Posterior vena cava (tissue), 2 donors: ENCODE measurements around the gene SAMD15. TPM values are rescaled to one million over a fixed set of nuclear protein-coding genes. Genes with fewer than 3 reads are reported as not detected.
"Not testable (repeated sequence)": the region's sequence is repeated elsewhere in the genome, so short reads cannot be mapped to it uniquely, and the experiment has no call there.

ENCODE experiments used
- DNase-seq: peaks from one replicate; pipeline ENCODE4 v3.0.0-alpha.2; 2020; ENCODE audit warnings: low spot score
- intact Hi-C, 2 donors: fragments of 100-400 bp; cut with DNase I; formaldehyde crosslinking; loops; one replicate each; pipeline versions ENCODE4 v1.14.1 to v1.14.2; 2022 to 2023
- long read RNA-seq, 2 donors: library from polyadenylated mRNA; unstranded; transcript quantifications; one replicate each; pipeline ENCODE4 v2.0.0, GENCODE V29; 2020 to 2021
- total RNA-seq, 2 donors: library from RNA; stranded (reverse); fragmentation: NEBNext Ultra II Directional; extraction: Animal tissue kit (Norgen Biotek cat#: 25700); gene quantifications; one replicate each; pipeline ENCODE4 v1.2.1, GENCODE V29; 2021
- donor health status: DM: yes; HTN: yes; CAD: no.
- donor health status: DM: yes; HTN: yes; CAD: no.

Gene SAMD15
- under 1 TPM; 0.60 to 0.62 TPM for total RNA-seq
- long read RNA-seq, donor 1 = 0 reads
- long read RNA-seq, donor 2 = 0 reads

- DNase-seq = peak; percentile 96
- intact Hi-C loops = no loop called here
Observed at GRCh38 chr14:77376771-77377501, at the start of gene SAMD15, which contains the start of gene TMED8. Gene SAMD15, plus strand, starts transcription at chr14:77377379. Its CDS starts 40 bp downstream, at chr14:77377419. Gene TMED8, minus strand, starts transcription at chr14:77377094. Its CDS starts 41 bp downstream, at chr14:77377053.

- DNase-seq = no peak
- intact Hi-C loops = no loop called here
Observed at GRCh38 chr14:77329872-77330271, 47.3 kb upstream of the SAMD15 start.

DNA sequence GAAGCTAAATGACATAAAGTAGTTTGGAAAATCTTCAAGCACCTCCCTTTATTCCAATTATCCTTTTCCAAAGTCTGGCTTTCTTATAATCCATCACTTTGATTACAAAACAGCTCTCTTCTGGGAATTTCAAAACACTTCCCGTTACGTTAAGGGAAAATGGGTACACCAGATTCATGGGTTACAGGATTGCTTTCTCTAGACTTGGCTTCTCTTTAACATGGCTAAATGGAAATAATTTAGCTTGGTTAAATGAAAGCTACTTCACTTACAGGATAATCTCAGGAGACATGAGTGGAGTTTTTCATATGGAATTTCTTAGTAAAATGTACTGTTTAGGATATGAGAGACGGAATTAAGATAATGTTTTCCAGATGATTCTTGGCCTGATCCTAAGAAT lies 41.6 kb upstream of the SAMD15 start:
- intact Hi-C loops = no loop called here
- DNase-seq = no peak

- DNase-seq, intact Hi-C loops: not testable (repeated sequence)
Observed at GRCh38 chr14:77337255-77337654, 39.9 kb upstream of the SAMD15 start.

DNA sequence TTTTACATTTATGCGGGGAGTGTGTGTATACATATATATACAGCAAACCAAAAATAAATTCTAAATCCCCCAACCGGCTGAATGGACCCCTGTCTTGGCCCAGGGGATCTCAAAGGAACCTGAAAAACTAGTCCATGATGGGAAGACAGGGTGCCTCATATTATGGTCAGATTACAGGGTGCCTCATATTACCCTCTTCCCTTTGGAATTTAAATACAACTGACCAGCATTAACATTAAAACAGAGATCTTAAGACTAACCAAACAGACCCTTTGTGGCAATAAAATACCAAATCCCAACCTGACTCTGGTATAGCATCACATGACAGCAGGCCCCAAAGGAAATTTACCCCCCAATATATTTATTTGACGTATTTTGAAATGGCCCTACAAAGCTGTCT lies 39.3 kb upstream of the SAMD15 start:
- intact Hi-C loops = no loop called here
- no peak for DNase-seq

GRCh38 chr14:77338302-77338701 lies 38.9 kb upstream of the SAMD15 start:
- intact Hi-C loops = no loop called here

DNA sequence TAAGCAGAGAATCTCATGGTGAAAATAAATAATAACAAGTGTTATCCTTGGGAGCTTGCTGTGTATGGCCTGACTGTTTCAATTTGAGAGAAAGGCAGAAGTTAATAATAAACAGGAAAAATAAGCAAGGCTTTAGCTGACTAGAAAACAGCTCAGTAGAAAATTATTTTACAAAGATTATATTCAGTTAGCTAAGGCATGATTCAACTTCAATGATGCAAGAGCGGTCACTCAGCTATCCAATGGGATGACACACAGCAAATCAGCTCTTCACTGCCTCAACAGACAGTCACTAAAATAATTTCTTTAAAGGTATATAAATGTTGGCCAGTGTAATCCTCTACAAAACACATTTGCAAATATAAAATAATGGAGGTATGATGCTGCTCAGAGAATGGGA lies 37.8 kb upstream of the SAMD15 start:
- intact Hi-C loops = no loop called here
- no peak for DNase-seq

More at GRCh38 chr14:77338302-77338701, 38.9 kb upstream of the SAMD15 start:
- no peak for DNase-seq

DNA sequence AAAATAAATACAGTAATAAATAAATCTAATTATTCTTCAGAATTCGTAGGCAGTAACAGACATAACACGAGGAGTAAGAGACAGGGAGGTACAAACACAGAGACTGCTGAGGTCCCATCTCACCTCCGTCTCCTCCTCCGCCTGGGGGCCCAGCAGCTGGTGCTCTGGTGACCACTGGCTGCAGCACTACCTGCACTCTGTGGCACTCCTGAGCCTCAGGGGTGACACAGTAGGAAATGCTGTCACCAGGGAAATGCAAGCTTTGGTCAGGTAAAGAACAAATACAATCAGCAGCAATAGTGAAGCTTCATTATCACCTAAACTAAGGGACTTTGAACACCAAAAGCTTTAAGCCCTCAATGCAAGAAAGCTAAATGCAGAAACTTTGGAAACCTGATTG lies 36.8 kb upstream of the SAMD15 start:
- no peak for DNase-seq
- intact Hi-C loops = no loop called here

DNA sequence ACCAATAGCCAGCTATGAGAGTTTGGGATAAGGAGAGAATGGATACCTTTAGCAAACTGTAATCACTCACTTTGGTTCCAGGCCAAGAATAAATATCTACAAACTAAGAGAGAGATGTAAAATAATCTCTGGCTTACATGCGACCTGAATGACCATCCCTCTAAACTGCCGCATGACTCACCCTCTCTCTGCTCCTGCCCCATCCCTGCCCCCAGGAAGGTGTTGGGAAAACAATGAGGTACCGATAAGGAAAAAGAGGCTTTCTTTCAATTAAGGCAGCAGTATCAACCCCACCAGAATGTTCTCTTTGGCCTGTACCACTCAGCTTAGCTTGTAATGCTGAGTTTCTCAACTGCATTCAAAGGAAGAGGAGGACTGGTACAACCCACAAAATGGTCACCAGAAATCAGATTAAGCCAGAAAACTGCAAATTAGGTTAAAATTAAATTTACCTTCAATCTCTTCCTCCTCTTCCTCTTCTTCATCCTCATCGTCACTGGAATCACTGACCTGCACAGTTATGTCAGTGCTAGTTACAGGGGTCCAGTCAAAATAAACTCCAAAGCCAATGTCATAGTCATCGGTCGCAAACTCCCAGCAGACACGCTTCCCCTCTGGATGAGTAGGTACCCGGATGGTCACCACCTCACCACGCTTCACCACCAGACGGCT lies 34.3 kb upstream of the SAMD15 start:
- DNase-seq = no peak
- intact Hi-C loops = no loop called here

DNA sequence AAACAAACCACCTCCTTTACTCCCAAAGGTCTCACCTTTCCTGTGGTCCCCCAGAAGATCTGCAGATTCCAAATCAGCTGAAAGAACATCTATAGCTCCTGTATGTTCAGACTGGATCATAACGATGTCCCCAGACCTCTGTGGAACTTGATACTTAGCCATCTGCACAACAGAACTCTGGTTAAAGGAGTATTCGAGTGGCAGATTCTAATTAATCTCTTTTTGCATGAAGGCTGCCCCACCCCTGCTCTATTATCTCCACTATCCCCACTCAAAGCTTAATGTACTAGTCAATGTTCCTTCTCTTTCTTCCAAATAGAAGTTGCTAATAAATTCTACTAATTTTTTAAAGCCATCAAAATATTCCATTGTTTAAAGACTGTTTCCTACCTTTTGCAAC lies 33.5 kb upstream of the SAMD15 start:
- no peak for DNase-seq
- intact Hi-C loops = no loop called here

GRCh38 chr14:77344377-77344996 lies 32.7 kb upstream of the SAMD15 start:
- intact Hi-C loops = no loop called here
- no peak for DNase-seq

GRCh38 chr14:77346495-77346894 lies 30.7 kb upstream of the SAMD15 start:
- intact Hi-C loops = no loop called here
- no peak for DNase-seq

DNA sequence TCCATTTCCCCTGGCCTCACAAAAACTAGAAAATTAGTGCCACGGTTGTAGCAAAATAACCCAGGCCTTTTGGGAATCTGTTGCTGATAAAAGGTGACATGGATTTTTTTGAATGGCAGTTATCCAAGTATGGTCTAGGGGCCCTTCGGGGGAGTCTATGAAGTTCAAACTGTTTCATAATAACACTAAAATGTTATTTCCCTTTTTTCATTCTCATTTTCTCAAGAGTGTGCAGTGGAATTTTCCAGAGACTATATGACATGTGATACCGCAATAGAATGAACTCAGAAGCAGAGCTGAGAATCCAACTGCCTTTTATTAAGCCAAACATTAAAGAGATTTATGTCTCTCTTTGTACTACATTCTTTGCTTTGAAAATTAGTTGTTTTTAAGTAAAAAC lies 29.4 kb upstream of the SAMD15 start:
- no peak for DNase-seq
- intact Hi-C loops = no loop called here

GRCh38 chr14:77353469-77354141 lies 23.6 kb upstream of the SAMD15 start:
- no peak for DNase-seq
- intact Hi-C loops = no loop called here

- DNase-seq = no peak
- intact Hi-C loops = no loop called here
Observed at GRCh38 chr14:77355811-77356210, 21.4 kb upstream of the SAMD15 start.

DNA sequence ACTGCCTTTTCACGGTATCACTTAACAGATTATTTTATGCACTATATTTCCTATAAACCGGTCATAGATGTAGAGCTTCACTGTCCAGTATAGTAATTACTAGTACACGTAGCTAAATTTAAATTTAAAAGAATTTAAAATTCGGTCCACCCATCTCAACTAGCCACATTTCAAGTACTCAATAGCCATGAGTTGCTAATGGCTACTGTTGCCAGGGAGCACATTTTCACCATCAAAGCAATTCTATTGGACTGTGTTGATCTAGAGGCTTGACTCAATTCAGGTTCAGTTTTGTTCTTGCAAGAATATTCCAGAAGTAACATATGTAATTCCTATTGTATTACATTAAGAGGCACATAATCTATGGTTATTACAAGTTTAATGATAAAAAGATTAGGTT lies 20.3 kb upstream of the SAMD15 start:
- intact Hi-C loops = no loop called here
- DNase-seq = no peak

DNA sequence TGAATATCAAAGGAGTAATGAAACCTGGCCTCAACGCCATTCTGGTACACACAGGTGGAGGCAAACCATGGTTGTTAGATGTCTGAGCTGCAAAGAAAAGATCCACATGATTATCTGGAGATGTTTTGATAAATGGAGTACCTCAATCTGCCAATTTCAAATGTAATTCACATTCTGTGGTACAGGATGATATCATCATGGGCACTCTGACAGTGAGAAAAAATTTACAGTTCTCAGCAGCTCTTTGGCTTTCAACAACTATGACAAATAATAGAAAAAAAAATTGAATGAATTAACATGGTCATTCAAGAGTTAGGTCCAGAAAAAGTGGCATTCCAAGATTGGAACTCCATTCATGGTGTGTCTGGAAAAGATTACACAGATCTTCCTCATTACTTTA lies 17.6 kb upstream of the SAMD15 start:
- intact Hi-C loops = no loop called here
- DNase-seq = no peak

DNA sequence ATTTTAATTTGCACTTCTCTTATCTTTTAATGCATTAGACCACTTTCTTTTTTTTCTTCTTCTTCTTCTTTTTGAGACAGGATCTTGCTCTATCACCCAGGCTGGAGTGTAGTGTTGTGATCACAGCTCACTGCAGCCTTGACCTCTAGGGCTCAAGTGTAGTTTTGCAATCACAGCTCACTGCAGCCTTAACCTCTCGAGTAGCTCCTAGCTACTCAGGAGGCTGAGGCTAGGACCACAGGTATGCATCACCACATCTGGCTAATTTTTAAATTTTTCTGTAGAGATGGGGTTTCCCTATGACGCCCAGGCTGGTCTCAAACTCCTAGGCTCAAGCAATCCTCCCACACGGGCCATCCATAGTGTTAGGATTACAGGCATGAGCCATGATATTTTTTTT lies 13.0 kb upstream of the SAMD15 start:
- no peak for DNase-seq
- intact Hi-C loops = no loop called here

DNA sequence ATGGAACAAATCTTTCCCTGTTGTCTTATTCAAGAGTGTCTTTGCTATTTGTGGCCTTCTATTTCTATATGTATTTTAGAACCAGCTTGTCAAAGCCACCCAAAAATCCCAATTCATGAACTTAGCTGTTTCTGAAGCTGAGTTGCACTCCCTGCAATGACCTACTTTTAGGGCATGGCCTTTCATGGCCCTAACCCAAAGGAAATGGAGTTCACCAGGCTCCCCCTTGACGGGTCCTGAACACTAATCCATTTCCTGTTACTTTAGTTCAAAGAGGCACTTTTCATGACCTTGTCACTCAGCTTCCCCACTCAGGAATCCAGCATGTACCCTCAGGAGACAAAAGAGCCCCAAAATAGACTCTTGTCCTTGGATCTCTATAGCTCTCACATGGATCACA lies 7.9 kb upstream of the SAMD15 start:
- DNase-seq = no peak
- intact Hi-C loops = no loop called here

DNA sequence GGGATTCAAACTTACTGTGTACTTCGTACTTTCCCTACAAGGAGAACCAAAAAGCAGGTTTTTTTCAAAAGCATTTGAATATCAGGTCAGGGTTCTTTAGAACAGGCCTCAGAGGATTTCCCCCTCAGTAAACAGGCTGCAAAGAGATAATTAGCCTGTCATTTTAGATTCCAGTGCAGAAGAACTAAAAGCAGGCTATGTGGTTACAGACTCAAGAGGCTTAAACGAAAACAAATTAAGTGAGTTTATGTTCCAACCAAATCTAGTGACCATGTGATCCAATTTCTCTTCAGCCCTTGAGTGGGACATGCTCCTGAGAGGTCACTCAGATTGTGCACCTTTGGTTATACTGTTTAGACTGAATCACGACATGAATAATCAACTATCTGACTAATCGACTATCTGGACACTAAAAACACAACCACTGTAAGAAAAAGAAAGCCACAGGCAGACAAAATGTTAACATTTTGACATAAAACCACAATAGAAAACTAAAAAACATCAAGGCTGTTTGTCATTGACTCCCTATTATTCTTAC lies 4.8 kb upstream of the SAMD15 start:
- no peak for DNase-seq
- intact Hi-C loops = no loop called here
